PFSK-1 (cell line): ENCODE measurements around the gene AKR1D1.

Source experiments
- POLR2AphosphoS5 ChIP-seq: IDR thresholded peaks from 2 replicates; pipeline ENCODE4 v1.6.1; 2012; ENCODE audit warnings: low read depth, mild to moderate bottlenecking, control low read depth, low read length, moderate library complexity
- SIN3A ChIP-seq: IDR thresholded peaks from 2 replicates; pipeline ENCODE4 v1.6.1; 2012; ENCODE audit warnings: mild to moderate bottlenecking, low read length, moderate library complexity, borderline replicate concordance; ENCODE audit not compliant: insufficient read depth

- TF ChIP-seq SIN3A (no peak), POLR2AphosphoS5 (no peak)
Observed at GRCh38 chr7:138075350-138075749, 909 bp upstream of the AKR1D1 start.
